WERI-Rb-1 (cell line): ENCODE results near the gene TMEM38B.
"Not testable (repeated sequence)": the region's sequence is repeated elsewhere in the genome, so short reads cannot be mapped to it uniquely, and the experiment has no call there.

Experiments
- DNase-seq: peaks from one replicate; pipeline ENCODE4 v3.0.0-alpha.2; 2020
- H3K27ac ChIP-seq: fragments of 250-450 bp; sonication (Bioruptor Pico); 2 replicates; pipeline ENCODE4 v1.5.1; 2020; ENCODE audit warnings: mild to moderate bottlenecking, moderate library complexity
- H3K27me3 ChIP-seq: fragments of 250-450 bp; sonication (Bioruptor Pico); 2 replicates; pipeline ENCODE4 v1.5.1; 2021; ENCODE audit warnings: mild to moderate bottlenecking, low read depth, moderate library complexity; ENCODE audit not compliant: insufficient read depth, severe bottlenecking
- H3K36me3 ChIP-seq: fragments of 250-450 bp; sonication (Bioruptor Pico); 2 replicates; pipeline ENCODE4 v1.5.1; 2020; ENCODE audit warnings: mild to moderate bottlenecking, moderate library complexity
- H3K4me3 ChIP-seq: 2 replicates; pipeline ENCODE4 v1.5.1; 2011; ENCODE audit warnings: low read depth, mild to moderate bottlenecking, control low read depth, low read length
- H3K9me3 ChIP-seq: fragments of 250-450 bp; sonication (Bioruptor Pico); 2 replicates; pipeline ENCODE4 v1.5.1; 2021; ENCODE audit warnings: mild to moderate bottlenecking, moderate library complexity; ENCODE audit not compliant: severe bottlenecking
- CTCF ChIP-seq: IDR thresholded peaks from 2 replicates; pipeline ENCODE4 v1.5.1; 2011; ENCODE audit warnings: low read depth, mild to moderate bottlenecking, control low read depth, inconsistent platforms, low read length

Gene TMEM38B

GRCh38 chr9:105735366-105735765 is 41.0 kb downstream of the TMEM38B start:
- H3K36me3 ChIP-seq, result peaks cover 43% of the 10 kb centered on the region
- no peak overlapping the region for H3K27ac ChIP-seq
- DNase-seq, result no peak
- TF ChIP-seq CTCF, result no peak
- no peak overlapping the region for H3K4me3 ChIP-seq
- no peaks in the 10 kb centered on the region for H3K27me3 ChIP-seq
- H3K9me3 ChIP-seq, result peaks cover 12% of the 10 kb centered on the region

GRCh38 chr9:105737205-105737604 is 42.9 kb downstream of the TMEM38B start:
- no peaks in the 10 kb centered on the region for H3K27me3 ChIP-seq
- peaks cover 40% of the 10 kb centered on the region for H3K36me3 ChIP-seq
- H3K27ac ChIP-seq, result no peak overlapping the region
- no peak for TF ChIP-seq CTCF
- H3K4me3 ChIP-seq, result no peak overlapping the region
- no peak for DNase-seq
- peaks cover 6% of the 10 kb centered on the region for H3K9me3 ChIP-seq

GRCh38 chr9:105742088-105742487 is 47.7 kb downstream of the TMEM38B start:
- Histone ChIP-seq H3K36me3 (peaks cover 16% of the 10 kb centered on the region; the same call in 1 of the 2 replicates), H3K27ac (no peak overlapping the region), H3K27me3 (no peaks in the 10 kb centered on the region), H3K4me3 (no peak overlapping the region), H3K9me3 (peaks cover 4% of the 10 kb centered on the region)
- no peak for TF ChIP-seq CTCF
- DNase-seq, result no peak

GRCh38 chr9:105747325-105747724 is 53.0 kb downstream of the TMEM38B start:
- H3K27ac ChIP-seq, H3K4me3 ChIP-seq, H3K27me3 ChIP-seq, H3K9me3 ChIP-seq, DNase-seq: not testable (repeated sequence)
- peaks cover 47% of the 10 kb centered on the region for H3K36me3 ChIP-seq

GRCh38 chr9:105751761-105752160 is 57.4 kb downstream of the TMEM38B start:
- H3K27ac ChIP-seq, result no peak overlapping the region
- H3K27me3 ChIP-seq, result no peaks in the 10 kb centered on the region
- no peak for TF ChIP-seq CTCF
- peaks cover 56% of the 10 kb centered on the region for H3K36me3 ChIP-seq
- no peak for DNase-seq
- no peak overlapping the region for H3K4me3 ChIP-seq
- peaks cover 7% of the 10 kb centered on the region for H3K9me3 ChIP-seq

- TF ChIP-seq CTCF, result no peak
- Histone ChIP-seq H3K4me3 (no peak overlapping the region), H3K27ac (no peak overlapping the region), H3K9me3 (peaks cover 7% of the 10 kb centered on the region), H3K36me3 (peaks cover 6% of the 10 kb centered on the region), H3K27me3 (no peaks in the 10 kb centered on the region)
- no peak for DNase-seq
Measured at GRCh38 chr9:105757496-105758251, 63.3 kb downstream of the TMEM38B start.
